Mesenchymal stem cell (in vitro differentiated cells and primary cell): Measurements from ENCODE around the gene SMPD3.

Experiments
- DNase-seq: peaks from one replicate; pipeline ENCODE4 v3.0.0-alpha.2; 2013
- H2AFZ ChIP-seq: one replicate; pipeline ENCODE4 v1.6.1; 2013; ENCODE audit warnings: low read depth, mild to moderate bottlenecking, control low read depth, inconsistent platforms, low read length, moderate library complexity
- H2AK5ac ChIP-seq: 2 replicates; pipeline ENCODE4 v1.6.1; 2013; ENCODE audit warnings: low read length, moderate library complexity, mild to moderate bottlenecking, inconsistent platforms; ENCODE audit not compliant: severe bottlenecking
- H2BK120ac ChIP-seq: one replicate; pipeline ENCODE4 v1.6.1; 2013; ENCODE audit warnings: low read depth, mild to moderate bottlenecking, inconsistent platforms, low read length, moderate library complexity
- H2BK12ac ChIP-seq, 2 experiments: one replicate each; pipeline ENCODE4 v1.6.1; 2013; ENCODE audit warnings: inconsistent platforms in 2 of 2, low read length in 2 of 2, mild to moderate bottlenecking in 2 of 2, moderate library complexity in 2 of 2, control low read depth in 1 of 2
- H2BK15ac ChIP-seq: one replicate; pipeline ENCODE4 v1.6.1; 2013; ENCODE audit warnings: mild to moderate bottlenecking, low read depth, inconsistent platforms; ENCODE audit not compliant: poor library complexity, severe bottlenecking
- H2BK5ac ChIP-seq: 2 replicates; pipeline ENCODE4 v1.6.1; 2013; ENCODE audit warnings: low read depth, mild to moderate bottlenecking, low read length, control low read depth, inconsistent platforms; ENCODE audit not compliant: poor library complexity, severe bottlenecking
- H3K14ac ChIP-seq, 2 experiments: one replicate each; pipeline ENCODE4 v1.6.1; 2013; ENCODE audit warnings: inconsistent platforms in 2 of 2, low read length in 2 of 2, control low read depth in 1 of 2, mild to moderate bottlenecking in 1 of 2, moderate library complexity in 1 of 2
- H3K18ac ChIP-seq, 2 experiments: one replicate each; pipeline ENCODE4 v1.6.1; 2013; ENCODE audit warnings: inconsistent platforms in 2 of 2, low read length in 2 of 2, control low read depth in 1 of 2, low read depth in 1 of 2, mild to moderate bottlenecking in 1 of 2
- H3K23ac ChIP-seq, 2 experiments: one replicate each; pipeline ENCODE4 v1.6.1; 2013; ENCODE audit warnings: inconsistent platforms in 2 of 2, low read length in 2 of 2, mild to moderate bottlenecking in 2 of 2, moderate library complexity in 2 of 2, control low read depth in 1 of 2
- H3K27ac ChIP-seq: 2 replicates; pipeline ENCODE4 v1.5.1; 2013; ENCODE audit warnings: mild to moderate bottlenecking, moderate library complexity, low read length, control low read depth, inconsistent platforms; ENCODE audit not compliant: poor library complexity, severe bottlenecking
- H3K27me3 ChIP-seq, 2 experiments: 2 replicates each; pipeline versions ENCODE4 v1.6.1 to v1.7.0; 2013; ENCODE audit warnings: low read length in 2 of 2, mild to moderate bottlenecking in 2 of 2, moderate library complexity in 2 of 2, control low read depth in 1 of 2, inconsistent platforms in 1 of 2; ENCODE audit not compliant: control insufficient read depth in 1 of 2, insufficient read depth in 1 of 2
- H3K36me3 ChIP-seq, 2 experiments: 2 replicates each; pipeline versions ENCODE4 v1.6.1 to v1.7.0; 2013; ENCODE audit warnings: low read length in 2 of 2, control low read depth in 1 of 2, inconsistent platforms in 1 of 2, low read depth in 1 of 2, mild to moderate bottlenecking in 1 of 2; ENCODE audit not compliant: insufficient read depth in 2 of 2, control insufficient read depth in 1 of 2
- H3K4ac ChIP-seq, 2 experiments: one replicate each; pipeline ENCODE4 v1.6.1; 2013; ENCODE audit warnings: inconsistent platforms in 2 of 2, low read length in 2 of 2, mild to moderate bottlenecking in 2 of 2, moderate library complexity in 2 of 2, control low read depth in 1 of 2, low read depth in 1 of 2
- H3K4me1 ChIP-seq: 2 replicates; pipeline ENCODE4 v1.6.1; 2013; ENCODE audit warnings: low read depth, low read length, control low read depth; ENCODE audit not compliant: control insufficient read depth, insufficient read depth
- H3K4me2 ChIP-seq: 2 replicates; pipeline ENCODE4 v1.6.1; 2013; ENCODE audit warnings: low read length, mild to moderate bottlenecking, inconsistent platforms; ENCODE audit not compliant: poor library complexity, severe bottlenecking
- H3K4me3 ChIP-seq, 2 experiments: 2 replicates each; pipeline versions ENCODE4 v1.5.1 to v1.7.0; 2013; ENCODE audit warnings: low read length in 2 of 2, mild to moderate bottlenecking in 2 of 2, control low read depth in 1 of 2, low read depth in 1 of 2; ENCODE audit not compliant: insufficient read depth in 1 of 2
- H3K79me1 ChIP-seq: replicated peaks from 2 replicates; pipeline ENCODE4 v1.6.1; 2013; ENCODE audit warnings: mild to moderate bottlenecking, control low read depth, low read length, inconsistent platforms; ENCODE audit not compliant: poor library complexity, severe bottlenecking
- H3K9ac ChIP-seq: 2 replicates; pipeline ENCODE4 v1.7.0; 2013; ENCODE audit warnings: mild to moderate bottlenecking, low read length, moderate library complexity
- H3K9me3 ChIP-seq: 2 replicates; pipeline ENCODE4 v1.7.0; 2013; ENCODE audit warnings: mild to moderate bottlenecking, low read length; ENCODE audit not compliant: control insufficient read depth
- H4K8ac ChIP-seq: one replicate; pipeline ENCODE4 v1.6.1; 2013; ENCODE audit warnings: inconsistent platforms, mild to moderate bottlenecking, low read length, moderate library complexity
- H4K91ac ChIP-seq: one replicate; pipeline ENCODE4 v1.6.1; 2013; ENCODE audit warnings: mild to moderate bottlenecking, low read length, inconsistent platforms
- WGBS: methylation state at CpG from one replicate; pipeline ENCODE4 v1.1.7; 2013; ENCODE audit warnings: mixed read lengths; 5-methylcytosine and 5-hydroxymethylcytosine counted together

The SMPD3 gene

DNA sequence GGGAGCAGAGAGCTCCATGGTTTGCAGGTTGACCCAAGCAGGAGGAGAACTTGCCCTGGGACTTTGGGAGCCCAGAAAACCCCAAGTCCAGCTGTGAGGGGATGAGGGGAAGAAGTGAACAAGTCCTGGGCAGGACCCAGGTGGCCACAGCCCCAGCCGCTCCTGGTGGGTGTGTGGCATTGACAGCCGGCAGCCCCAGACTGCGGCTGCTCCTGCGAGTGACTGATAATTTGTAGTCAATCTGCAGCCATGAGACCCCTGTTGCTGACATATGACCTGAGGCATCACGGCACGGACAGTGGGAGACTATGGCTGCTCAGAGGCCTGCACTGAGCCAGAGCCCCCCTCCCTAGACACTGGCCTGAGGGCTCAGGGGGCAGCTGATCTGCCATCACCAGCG lies 71.1 kb downstream of the SMPD3 start:
- H3K36me3 ChIP-seq = no peaks in the 10 kb centered on the region
- no peak overlapping the region for H2AFZ ChIP-seq
- H3K4me2 ChIP-seq = no peak overlapping the region
- DNase-seq = no peak
- H3K23ac ChIP-seq = no peak overlapping the region
- no peaks in the 10 kb centered on the region for H3K4me1 ChIP-seq
- H2BK120ac ChIP-seq = no peak overlapping the region
- no peaks in the 10 kb centered on the region for H3K9me3 ChIP-seq
- no peak overlapping the region for H3K14ac ChIP-seq
- H4K8ac ChIP-seq = no peak overlapping the region
- no peak overlapping the region for H3K27ac ChIP-seq
- H3K27me3 ChIP-seq = peaks cover 34 to 53% of the 10 kb centered on the region in 2 experiments
- H3K18ac ChIP-seq = no peak overlapping the region
- 95% methylated on average over 7 of the region's 7 CpGs for WGBS
- H4K91ac ChIP-seq = no peak overlapping the region
- H3K79me1 ChIP-seq = no peaks in the 10 kb centered on the region
- no peak overlapping the region for H3K4me3 ChIP-seq
- no peak overlapping the region for H2BK12ac ChIP-seq
- H2AK5ac ChIP-seq = no peak overlapping the region
- H2BK15ac ChIP-seq = no peak overlapping the region
- H3K4ac ChIP-seq = no peak overlapping the region
- no peak overlapping the region for H2BK5ac ChIP-seq
- H3K9ac ChIP-seq = no peak overlapping the region

DNA sequence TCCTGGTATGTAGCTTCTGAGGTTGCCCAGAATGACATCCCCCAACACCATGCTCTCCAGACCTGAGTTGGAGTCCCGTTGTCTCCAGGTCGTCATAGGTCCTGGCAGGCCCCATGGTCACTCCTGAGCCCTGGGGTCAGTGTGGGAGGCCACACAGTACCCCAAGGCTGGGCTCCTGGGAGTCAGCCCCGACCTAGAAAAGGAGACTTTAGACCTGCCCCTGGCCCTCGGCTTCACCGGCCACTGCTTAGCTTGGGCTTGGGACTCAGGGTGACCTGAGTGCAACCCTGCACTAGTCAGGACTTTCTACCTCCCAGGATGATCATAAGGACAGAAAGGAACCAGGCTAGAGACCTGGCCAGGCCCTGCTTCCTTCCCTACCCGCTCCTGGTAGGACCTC lies 71.7 kb downstream of the SMPD3 start:
- no peak overlapping the region for H2AK5ac ChIP-seq
- no peak for DNase-seq
- H3K27ac ChIP-seq = no peak overlapping the region
- no peak overlapping the region for H3K14ac ChIP-seq
- no peak overlapping the region for H2BK15ac ChIP-seq
- no peak overlapping the region for H4K8ac ChIP-seq
- no peak overlapping the region for H3K18ac ChIP-seq
- no peak overlapping the region for H2BK12ac ChIP-seq
- 83% methylated on average over 6 of the region's 6 CpGs for WGBS
- no peak overlapping the region for H2BK5ac ChIP-seq
- H3K9ac ChIP-seq = no peak overlapping the region
- no peak overlapping the region for H3K4me3 ChIP-seq
- H2BK120ac ChIP-seq = no peak overlapping the region
- H3K4me2 ChIP-seq = no peak overlapping the region
- no peaks in the 10 kb centered on the region for H3K36me3 ChIP-seq
- H3K23ac ChIP-seq = no peak overlapping the region
- H3K9me3 ChIP-seq = no peaks in the 10 kb centered on the region
- no peak overlapping the region for H2AFZ ChIP-seq
- H4K91ac ChIP-seq = no peak overlapping the region
- no peaks in the 10 kb centered on the region for H3K4me1 ChIP-seq
- peaks cover 34 to 53% of the 10 kb centered on the region in 2 experiments for H3K27me3 ChIP-seq
- H3K4ac ChIP-seq = no peak overlapping the region
- H3K79me1 ChIP-seq = no peaks in the 10 kb centered on the region

DNA sequence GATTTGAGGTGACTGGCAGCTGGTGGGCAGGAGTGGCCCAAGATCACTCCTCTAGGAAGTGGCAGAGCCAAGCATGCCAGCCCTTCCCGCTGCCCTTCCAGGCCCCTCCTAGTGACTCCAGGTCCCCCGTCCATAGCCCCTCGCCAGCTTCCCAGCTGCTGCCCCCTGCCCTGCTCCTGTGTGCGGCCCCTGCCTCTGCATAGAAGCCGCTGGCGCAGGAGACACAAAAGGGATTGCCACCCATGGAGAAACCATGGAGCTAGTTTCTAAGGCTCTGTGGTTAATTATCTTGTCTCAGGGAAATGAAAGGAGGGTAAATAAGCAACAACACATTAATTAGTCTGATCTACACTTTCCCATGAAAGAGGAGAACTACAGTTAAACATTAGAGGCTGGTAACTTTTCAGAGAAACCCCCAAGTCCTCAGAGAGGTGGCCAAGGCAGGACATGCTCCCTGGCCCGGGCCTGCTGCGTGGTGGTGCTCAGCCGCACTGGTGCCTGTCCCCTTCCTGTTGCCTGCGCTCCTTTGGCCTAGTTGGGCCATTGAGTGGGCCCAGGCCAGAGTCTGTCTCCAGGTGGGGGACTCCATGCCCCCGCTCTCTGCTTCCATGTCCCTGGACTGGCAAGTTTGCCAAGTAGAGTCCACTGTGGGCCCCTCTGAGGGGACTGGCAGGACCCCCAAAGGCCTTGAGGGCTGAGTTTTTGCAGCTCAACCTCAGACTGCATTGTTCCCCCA lies 72.3 kb downstream of the SMPD3 start:
- H3K9me3 ChIP-seq = no peaks in the 10 kb centered on the region
- H2AFZ ChIP-seq = no peak overlapping the region
- no peak overlapping the region for H2AK5ac ChIP-seq
- no peak overlapping the region for H3K9ac ChIP-seq
- no peak overlapping the region for H2BK120ac ChIP-seq
- no peak overlapping the region for H3K18ac ChIP-seq
- 91% methylated on average over 11 of the region's 11 CpGs for WGBS
- no peak overlapping the region for H2BK12ac ChIP-seq
- H3K79me1 ChIP-seq = no peaks in the 10 kb centered on the region
- H3K4ac ChIP-seq = no peak overlapping the region
- H3K36me3 ChIP-seq = no peaks in the 10 kb centered on the region
- peaks cover 34 to 53% of the 10 kb centered on the region in 2 experiments for H3K27me3 ChIP-seq
- H4K91ac ChIP-seq = no peak overlapping the region
- peak overlapping the region; percentile 78 for H2BK15ac ChIP-seq
- no peak overlapping the region for H3K27ac ChIP-seq
- H3K4me2 ChIP-seq = no peak overlapping the region
- no peak overlapping the region for H3K23ac ChIP-seq
- no peak overlapping the region for H2BK5ac ChIP-seq
- no peak overlapping the region for H4K8ac ChIP-seq
- no peak for DNase-seq
- H3K4me3 ChIP-seq = no peak overlapping the region
- peak overlapping the region in 1 of 2 experiments; percentile 11 for H3K14ac ChIP-seq
- peaks cover under 1% of the 10 kb centered on the region for H3K4me1 ChIP-seq

DNA sequence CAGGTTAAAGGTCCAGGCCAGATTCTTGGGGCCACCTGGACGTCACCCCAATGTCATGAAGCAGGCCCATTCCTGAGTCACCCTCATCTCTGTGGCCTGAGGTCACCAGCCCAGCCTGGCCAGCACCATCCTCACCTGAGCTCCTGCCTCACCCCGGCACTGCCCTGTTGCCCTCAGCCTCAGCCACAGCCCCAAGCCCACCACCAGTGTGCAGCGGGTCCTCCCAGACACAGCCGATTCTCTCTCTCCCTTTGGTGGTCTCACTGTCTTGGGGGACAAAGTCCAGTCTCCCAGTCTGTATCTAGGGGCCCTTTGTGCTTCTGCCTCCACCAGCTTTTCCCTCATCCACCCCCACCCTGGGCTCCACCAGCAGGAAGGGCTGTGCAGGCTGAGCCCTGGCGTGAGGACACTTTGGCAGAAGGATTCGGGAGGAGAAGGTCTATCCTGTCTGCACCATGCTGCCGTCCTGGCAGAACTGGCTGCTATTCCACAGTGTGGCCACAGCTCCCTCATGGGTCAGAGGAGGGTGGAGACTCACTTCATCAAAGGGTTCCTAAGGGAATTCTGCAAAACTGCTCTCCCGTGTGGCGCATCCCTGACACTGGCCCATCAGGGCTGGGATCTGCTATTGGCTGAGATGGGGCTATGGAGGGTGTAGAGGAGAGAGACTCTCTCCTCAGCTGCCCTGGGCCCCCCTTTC lies 73.2 kb downstream of the SMPD3 start:
- H2AFZ ChIP-seq = no peak overlapping the region
- H3K4me3 ChIP-seq = no peak overlapping the region
- H3K4me2 ChIP-seq = no peak overlapping the region
- H3K27me3 ChIP-seq = peaks cover 34 to 54% of the 10 kb centered on the region in 2 experiments
- DNase-seq = no peak
- H3K79me1 ChIP-seq = no peaks in the 10 kb centered on the region
- no peak overlapping the region for H3K27ac ChIP-seq
- no peak overlapping the region for H2BK12ac ChIP-seq
- H4K8ac ChIP-seq = no peak overlapping the region
- H2BK15ac ChIP-seq = no peak overlapping the region
- no peak overlapping the region for H4K91ac ChIP-seq
- no peak overlapping the region for H2BK5ac ChIP-seq
- H3K4me1 ChIP-seq = peaks cover 2% of the 10 kb centered on the region
- 81% methylated on average over 9 of the region's 9 CpGs for WGBS
- no peak overlapping the region for H2AK5ac ChIP-seq
- H3K4ac ChIP-seq = no peak overlapping the region
- H3K18ac ChIP-seq = no peak overlapping the region
- no peak overlapping the region for H3K23ac ChIP-seq
- H2BK120ac ChIP-seq = no peak overlapping the region
- no peak overlapping the region for H3K9ac ChIP-seq
- H3K9me3 ChIP-seq = no peaks in the 10 kb centered on the region
- no peaks in the 10 kb centered on the region for H3K36me3 ChIP-seq
- peak overlapping the region in 1 of 2 experiments; percentile 11 for H3K14ac ChIP-seq
